HTR-8/SVneo (cell line): Measurements from ENCODE around the gene GNAS-AS1.

Source experiments
- DNase-seq: peaks from one replicate; pipeline ENCODE4 v3.0.0; 2011; ENCODE audit warnings: low spot score, mixed read lengths; ENCODE audit not compliant: insufficient read length
- FAIRE-seq: peaks from 2 replicates; lab custom pipeline; 2011; peaks lifted over from hg19 to GRCh38; lab: Jason Lieb, UNC

Gene GNAS-AS1

DNA sequence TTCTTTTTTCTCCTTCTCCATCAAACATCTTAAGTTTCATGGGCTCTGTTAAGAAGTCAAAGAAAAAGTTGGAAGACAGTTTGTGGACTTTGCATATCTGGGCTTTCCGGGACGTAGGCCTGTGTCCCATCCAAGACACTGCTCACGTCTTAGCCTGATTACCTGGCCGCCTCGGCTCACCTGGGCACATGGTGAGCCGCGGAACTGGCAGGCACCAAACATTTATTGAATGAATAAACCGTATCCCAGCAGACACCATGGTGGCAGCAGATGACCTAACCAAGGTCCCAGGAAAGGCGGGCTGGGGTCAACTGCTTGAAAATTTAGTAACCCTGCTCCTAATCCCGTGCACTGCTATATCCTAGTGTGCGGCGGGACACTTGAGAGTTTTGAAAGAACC, 37.4 kb upstream of the GNAS-AS1 start:
- no peak for DNase-seq

DNA sequence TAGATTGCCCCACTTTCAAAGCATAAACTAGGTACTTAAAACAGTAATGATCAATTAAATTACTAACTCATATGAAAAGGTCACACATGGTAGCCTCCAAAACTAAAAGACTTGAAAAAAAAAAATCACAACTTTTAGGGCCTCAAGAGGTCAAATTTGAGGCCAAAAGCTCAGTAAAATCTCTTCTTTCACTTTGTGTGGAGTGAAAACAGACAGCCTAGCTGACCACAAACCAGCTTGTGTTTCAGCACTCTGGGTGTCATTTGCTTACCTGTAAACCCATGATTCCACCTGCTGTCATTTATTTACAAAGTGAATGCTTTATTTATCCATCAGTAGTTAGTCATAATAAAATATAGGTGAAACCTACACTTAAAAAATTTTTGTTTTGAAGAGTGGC, 35.8 kb upstream of the GNAS-AS1 start:
- FAIRE-seq (no peak), DNase-seq (no peak)

More for the DNA sequence above, 37.4 kb upstream of the GNAS-AS1 start:
- FAIRE-seq: no peak

DNA sequence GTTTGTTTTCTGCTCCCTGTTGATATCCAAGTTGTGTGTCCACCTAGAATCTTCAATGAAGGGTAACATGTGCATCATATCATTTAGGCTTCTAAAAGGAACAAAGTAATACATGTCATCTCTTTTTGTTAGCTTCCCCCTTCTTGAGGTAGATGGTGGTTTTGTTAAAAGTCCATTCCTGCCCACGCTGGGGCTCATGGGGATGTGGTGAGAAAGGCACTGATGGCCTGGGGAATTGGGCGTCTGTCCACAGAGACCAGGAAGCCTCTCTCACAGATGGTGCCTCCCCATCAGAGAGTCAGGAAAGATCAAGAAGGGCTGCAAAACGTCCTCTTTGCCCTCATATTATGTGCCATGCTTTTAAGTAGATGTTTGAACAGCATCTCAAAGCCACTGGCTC, 34.3 kb upstream of the GNAS-AS1 start:
- peak; percentile 79 for FAIRE-seq
- no peak for DNase-seq

DNA sequence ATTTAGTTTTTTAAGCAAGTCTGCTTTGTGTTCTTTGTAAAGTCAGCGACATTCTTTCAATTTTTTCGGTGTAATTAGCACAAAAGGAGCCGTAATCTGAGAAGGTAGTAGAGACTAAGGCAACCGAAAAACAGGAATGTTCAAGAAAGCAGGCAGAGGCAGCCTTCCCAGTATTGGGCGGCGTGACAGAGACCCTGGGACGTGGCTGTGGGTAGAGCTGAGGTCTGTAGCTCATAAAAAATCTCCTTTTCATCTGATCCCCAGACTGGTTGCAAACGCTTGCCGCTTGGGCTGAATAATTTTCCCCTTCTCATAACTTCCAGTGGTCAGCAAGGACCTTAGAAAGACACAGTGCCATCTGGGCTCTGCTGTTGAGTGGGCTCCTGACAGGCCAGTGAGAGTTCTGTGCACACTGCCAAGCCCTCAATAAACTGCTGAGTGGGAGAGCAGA, 32.6 kb upstream of the GNAS-AS1 start:
- DNase-seq (no peak), FAIRE-seq (no peak)

DNA sequence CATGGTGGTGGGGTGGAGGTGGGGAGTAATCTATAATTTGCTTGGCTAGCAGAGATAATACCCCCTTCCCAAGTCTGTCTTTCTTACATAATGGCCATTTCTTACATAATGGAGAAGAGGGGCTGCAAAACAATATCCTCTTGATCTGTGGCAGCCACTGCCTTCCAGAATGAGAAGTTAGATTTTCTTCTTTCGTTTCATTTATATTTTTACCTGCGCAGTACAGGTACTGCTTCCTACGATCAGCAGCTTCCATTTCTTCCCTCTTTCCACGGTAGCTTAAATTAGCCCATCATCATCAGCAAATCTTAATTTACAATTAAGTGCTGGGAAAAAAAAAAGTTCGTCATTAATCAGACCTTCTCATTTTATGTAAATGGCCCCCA, 32.0 kb upstream of the GNAS-AS1 start:
- FAIRE-seq (peak; percentile 65), DNase-seq (no peak)

- DNase-seq (no peak), FAIRE-seq (peak; percentile 89)
Observed at GRCh38 chr20:58880994-58881752, 30.5 kb upstream of the GNAS-AS1 start.

DNA sequence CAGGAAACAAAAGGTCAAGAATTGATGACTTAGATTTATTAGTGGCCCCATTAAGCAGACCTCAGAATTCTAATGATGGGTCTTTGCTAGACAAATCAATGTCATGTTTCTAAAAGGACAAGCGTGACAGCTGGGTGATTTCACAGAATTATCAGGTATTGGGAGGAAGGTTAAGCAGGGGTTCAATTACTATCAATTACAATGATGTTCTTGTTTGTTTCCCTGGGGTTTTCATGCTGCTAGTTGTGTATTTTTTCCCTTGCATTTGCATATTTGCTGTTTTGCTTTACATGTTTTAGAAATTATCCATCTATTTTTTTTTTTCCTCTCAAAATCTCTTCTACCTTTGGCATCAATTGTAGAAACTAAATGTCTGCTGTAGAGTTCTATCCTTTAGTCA, 29.7 kb upstream of the GNAS-AS1 start:
- DNase-seq: no peak
- FAIRE-seq: no peak

DNA sequence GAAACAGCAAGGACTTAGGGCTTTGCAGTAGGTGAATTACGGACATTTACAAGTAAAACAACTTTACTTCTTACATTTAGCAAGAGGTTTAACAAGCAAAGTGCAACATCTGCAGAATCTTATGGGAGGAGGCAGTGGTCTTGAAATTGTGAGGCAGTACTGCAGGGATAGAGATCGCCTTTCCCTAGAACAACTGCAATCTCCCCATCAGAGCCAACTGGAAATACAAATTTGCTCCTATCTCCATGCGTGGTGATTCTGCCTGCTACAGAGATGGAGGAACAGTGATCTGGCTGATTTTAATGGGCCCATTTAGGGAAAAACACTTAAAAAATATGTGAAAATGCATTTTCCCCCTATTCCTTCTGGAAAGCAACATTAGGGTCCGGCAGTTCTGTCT, 27.7 kb upstream of the GNAS-AS1 start:
- DNase-seq: no peak
- no peak for FAIRE-seq

- DNase-seq (no peak), FAIRE-seq (peak; percentile 84)
Observed at GRCh38 chr20:58877976-58878360, 27.3 kb upstream of the GNAS-AS1 start.

GRCh38 chr20:58877050-58877975, 26.6 kb upstream of the GNAS-AS1 start:
- DNase-seq: no peak
- peak; percentile 66 for FAIRE-seq

GRCh38 chr20:58876437-58876836, 25.7 kb upstream of the GNAS-AS1 start:
- FAIRE-seq: peak; percentile 84

GRCh38 chr20:58875541-58876134, 24.9 kb upstream of the GNAS-AS1 start:
- FAIRE-seq (peak; percentile 99), DNase-seq (peak; percentile 93)

More at GRCh38 chr20:58876437-58876836, 25.7 kb upstream of the GNAS-AS1 start:
- DNase-seq: no peak

DNA sequence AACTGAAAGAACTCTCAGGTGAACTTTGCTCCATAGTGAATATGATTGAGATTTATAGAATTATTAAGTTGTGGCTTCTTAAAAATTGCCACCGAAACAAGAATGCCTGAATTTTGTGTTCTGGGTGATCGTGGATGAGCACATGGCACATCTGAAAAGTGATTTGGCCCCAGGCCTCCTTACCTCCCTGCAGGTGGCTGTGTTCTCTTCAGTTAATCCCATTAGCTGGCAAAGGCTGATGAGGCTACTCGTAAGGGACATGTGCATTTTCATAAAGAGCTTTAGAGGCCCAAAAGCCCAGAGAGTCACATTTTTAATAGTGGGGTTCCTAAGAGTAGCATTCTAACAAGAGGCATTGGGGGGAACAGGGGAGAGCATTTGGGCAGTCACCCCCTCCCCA, 24.4 kb upstream of the GNAS-AS1 start:
- DNase-seq: no peak
- FAIRE-seq: no peak

GRCh38 chr20:58874469-58874868, 23.8 kb upstream of the GNAS-AS1 start:
- FAIRE-seq: peak; percentile 20
- DNase-seq: no peak

DNA sequence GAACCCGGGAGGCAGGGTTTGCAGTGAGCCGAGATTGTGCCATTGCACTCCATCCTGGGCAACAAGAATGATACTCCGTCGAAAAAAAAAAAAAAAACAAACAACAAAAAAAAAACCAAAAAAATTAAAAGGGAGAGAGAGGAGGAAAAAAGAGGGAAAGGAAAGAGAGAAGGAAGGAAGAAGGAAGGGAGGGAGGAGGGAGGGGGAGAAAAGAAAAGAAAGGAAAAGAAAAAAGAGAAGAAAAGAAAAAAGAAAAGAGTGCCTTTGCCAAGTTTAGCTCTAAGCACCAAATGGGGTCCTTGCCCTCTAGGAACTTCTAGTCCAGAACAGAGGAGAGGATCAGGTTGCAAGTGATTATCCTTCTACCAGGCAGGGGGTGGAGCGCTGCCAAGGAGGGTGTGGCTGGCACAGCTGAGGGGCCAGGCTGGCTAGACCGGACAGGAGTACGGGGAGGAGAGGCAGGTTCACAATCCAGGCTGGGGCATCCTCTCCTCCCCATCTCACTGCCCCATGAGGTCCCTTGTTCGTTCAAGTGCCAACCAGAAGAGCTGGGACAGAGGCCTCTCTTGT, 20.9 kb upstream of the GNAS-AS1 start:
- no peak for DNase-seq
- FAIRE-seq: peak; percentile 44

DNA sequence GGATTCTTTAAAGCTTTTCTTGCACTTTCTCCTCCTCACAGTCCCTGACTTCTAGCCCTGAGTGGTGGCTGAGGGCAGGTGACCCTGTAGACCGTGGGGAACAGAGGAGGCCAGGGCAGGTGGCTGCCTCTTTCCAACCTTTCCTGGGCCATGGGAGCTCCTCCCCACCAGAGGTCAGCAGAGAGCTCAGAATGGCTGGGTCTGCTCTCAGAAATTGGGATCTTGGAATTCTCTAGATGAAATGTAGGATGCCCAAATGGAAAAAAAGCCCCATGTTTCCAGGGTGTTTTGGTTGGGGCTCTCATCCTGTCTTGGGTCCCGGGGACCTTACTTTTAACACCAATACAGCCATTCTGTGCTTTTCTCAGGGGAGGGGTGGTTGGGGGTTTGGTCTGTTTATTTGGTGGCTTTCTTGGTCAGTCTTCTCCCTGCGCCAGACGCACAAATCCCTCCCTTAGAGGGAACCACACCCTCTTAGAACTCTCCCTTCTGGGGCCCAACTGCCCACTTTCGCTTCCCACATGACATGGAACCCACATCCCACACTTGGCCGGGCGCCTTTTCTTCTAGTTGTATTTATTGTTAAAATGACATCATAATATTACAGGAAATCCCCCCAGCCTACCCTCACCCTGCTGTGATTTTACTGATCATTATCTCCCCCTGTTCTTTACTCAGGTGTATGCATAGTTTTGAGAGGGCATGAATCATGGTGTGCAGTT, 19.8 kb upstream of the GNAS-AS1 start:
- FAIRE-seq (peak; percentile 93), DNase-seq (peak; percentile 96)

DNA sequence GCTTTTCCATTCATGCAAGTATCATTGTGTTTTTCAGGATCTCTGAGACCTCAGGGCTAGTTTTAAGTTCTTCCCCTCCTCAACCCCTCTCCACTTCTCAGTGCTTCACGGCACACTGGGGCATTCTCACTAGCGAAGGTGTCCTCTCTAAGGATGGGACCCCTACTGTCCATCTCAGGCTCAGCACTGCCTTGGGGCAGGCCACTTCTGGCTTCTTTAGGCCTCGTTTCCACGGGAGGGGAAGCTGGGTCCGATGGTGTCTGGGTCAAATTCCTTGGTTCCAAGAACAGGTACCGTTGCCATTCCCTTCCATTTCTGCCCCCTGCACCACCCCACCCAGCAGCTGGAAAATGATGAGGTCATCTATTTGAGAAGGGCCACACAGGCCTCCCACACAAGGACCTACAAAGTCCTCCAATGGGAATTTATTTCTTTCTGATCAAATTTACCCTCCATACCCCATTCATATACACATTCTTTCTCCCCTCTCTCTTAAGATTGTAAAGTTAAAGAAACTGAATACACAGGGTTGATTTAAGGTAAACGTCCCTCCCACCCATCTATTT, 19.0 kb upstream of the GNAS-AS1 start:
- peak; percentile 74 for FAIRE-seq
- no peak for DNase-seq

DNA sequence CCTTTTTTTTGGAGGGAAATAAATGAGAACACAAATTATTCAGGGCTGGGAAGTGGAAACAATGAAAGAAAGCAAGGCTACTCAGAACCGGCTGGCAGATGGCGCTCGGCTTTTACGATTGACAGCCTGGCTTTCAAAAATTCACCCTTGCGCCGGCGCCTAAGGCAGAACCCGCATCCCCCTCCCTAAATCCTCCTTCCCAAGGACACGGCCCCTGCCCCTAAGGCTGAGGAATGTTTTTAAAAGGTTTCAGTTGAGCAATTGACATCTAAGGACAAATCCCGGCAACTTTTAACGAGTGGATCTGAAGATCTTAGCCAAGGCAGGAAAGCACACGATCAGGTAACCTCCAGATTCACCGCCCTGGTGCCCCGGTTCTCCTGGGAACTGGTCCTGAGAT, 18.1 kb upstream of the GNAS-AS1 start:
- FAIRE-seq: no peak

GRCh38 chr20:58867211-58867610, 16.5 kb upstream of the GNAS-AS1 start:
- no peak for DNase-seq
- peak; percentile 80 for FAIRE-seq

More for the DNA sequence above, 18.1 kb upstream of the GNAS-AS1 start:
- DNase-seq: no peak
